NCI-H1694 treated with DMSO at 0.1 percent for 48 hours (cell line): ENCODE data around the gene INPP5A.

Source experiments
- DNase-seq: peaks from one replicate; lab custom pipeline; 2025; lab: John Stamatoyannopoulos, UW

INPP5A gene

GRCh38 chr10:132628966-132629900 lies 91.6 kb downstream of the INPP5A start:
- DNase-seq: no peak

GRCh38 chr10:132630156-132630555 lies 92.6 kb downstream of the INPP5A start:
- DNase-seq: no peak

DNA sequence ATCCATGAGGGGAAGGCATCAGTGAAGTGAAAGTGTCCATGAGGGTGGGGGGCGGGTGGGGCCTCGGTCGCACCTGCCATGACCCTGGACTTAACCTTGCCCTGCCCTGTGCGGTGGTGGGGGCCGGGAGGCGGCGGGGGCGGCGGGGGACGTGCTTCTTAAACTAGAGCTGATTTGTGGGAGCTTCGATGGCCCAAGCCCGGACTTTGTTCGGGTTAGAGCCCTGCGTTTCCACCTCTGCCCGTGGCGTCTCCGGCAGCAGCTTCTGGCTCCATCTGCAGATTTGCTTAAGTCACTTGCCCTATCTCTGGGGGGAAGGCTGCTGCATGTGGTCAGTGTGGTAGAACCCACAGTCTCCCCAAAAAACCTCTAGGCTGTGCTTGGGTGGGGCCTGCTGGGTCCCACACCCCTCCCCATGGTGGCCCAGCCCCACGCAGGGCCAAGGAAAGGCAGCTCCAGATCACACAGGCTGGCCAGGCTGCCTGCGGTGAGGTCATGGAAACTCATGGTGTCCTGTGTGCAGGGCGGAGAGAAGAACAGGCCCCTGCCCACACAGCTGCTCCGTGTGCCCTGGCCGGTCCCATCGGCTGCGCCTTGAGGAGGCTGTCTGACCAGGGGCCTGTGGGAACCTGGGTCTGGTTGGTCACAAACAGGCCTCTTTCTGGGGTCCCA lies 93.2 kb downstream of the INPP5A start:
- DNase-seq: no peak

DNA sequence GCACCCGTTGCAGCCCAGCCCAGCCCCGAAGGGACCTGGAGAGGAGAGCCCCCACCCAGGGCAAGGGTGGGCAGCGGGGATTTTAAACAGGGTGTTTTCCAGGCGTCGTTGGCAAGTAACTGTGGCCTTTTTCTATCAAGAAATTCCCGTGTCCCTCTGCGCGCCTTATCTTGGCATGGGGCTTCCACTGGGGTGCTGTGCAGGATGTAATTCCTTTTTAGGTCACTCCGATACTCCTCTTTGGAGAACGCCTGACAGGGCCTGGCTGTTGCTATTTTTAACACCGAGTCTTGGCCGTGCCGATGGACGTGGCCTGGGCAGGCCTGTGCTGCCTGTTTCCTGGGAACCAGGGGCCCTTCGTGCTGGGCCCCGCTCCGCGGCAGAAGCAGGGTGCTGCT lies 93.8 kb downstream of the INPP5A start:
- DNase-seq: no peak

DNA sequence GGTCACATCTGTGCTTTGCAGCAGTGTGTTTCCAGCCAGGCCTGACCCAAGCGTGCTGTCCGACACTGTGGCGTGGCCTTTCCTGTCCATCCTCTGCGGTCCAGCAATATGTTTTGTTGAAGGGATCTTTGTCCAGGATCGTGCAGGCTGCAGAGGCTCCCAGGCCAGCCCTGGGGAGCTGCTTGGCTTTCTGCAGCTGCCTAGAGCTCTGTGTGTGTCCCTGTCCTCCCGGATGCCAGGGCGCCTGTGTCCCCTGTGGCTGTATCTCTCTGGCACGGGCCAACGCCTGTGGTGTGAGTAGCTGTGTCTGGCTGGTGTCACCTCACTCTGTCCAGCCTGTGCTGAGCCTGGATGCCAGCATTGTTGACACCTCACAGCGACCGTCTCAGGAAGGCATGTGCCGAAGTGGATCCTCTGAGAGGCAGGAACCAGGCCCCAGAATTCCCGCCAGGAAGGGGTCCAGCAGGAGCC lies 94.5 kb downstream of the INPP5A start:
- DNase-seq: no peak

DNA sequence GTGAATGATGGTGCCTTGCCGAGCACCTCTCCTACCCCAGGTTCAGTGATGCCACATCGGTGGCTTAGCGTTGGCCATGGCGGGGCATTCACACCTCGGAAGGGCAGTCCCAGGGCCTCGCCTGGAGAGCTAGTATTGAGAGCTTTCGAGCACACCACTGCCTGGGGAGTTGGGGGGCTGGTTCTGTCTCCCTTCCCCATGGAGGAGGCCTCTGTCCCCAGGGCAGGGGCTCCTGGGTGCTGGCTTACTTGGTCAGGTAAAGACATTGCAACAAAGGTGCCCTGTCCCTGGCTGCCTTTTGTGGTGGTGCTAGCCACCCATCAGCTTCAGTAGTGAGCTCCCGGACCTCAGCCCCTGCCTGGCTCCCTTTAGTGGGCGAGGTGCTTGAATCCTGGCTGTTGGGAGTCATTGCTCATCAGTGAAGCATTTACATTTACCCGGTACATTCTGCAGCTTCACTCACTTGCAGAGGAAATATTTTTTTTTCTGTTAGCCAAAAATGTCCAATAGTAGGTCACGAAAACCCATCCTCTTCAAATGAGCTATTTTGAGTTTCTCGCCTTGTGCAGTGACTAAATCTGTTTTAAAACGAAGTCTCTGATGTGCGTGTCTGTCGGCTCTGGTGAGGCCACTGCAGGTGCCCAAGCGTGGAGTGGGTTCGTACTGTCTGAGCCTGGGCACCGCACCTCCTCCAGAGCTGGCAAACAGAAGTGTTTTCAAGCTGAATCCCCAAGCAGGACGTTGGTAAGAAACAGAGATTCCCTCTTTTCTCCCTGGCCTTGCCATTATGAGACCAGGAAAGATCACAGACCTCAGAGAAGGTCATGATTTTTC lies 95.5 kb downstream of the INPP5A start:
- DNase-seq: no peak

GRCh38 chr10:132634241-132634946 lies 96.8 kb downstream of the INPP5A start:
- no peak for DNase-seq

- DNase-seq: no peak
Observed at GRCh38 chr10:132634947-132635271, 97.3 kb downstream of the INPP5A start.

- DNase-seq: no peak
Observed at GRCh38 chr10:132636358-132636757, 98.8 kb downstream of the INPP5A start.

GRCh38 chr10:132637477-132638129 lies 100.0 kb downstream of the INPP5A start:
- DNase-seq: peak; percentile 15

- no peak for DNase-seq
Observed at GRCh38 chr10:132638130-132638515, 100.5 kb downstream of the INPP5A start.

GRCh38 chr10:132639470-132639869 lies 101.9 kb downstream of the INPP5A start:
- DNase-seq: no peak

DNA sequence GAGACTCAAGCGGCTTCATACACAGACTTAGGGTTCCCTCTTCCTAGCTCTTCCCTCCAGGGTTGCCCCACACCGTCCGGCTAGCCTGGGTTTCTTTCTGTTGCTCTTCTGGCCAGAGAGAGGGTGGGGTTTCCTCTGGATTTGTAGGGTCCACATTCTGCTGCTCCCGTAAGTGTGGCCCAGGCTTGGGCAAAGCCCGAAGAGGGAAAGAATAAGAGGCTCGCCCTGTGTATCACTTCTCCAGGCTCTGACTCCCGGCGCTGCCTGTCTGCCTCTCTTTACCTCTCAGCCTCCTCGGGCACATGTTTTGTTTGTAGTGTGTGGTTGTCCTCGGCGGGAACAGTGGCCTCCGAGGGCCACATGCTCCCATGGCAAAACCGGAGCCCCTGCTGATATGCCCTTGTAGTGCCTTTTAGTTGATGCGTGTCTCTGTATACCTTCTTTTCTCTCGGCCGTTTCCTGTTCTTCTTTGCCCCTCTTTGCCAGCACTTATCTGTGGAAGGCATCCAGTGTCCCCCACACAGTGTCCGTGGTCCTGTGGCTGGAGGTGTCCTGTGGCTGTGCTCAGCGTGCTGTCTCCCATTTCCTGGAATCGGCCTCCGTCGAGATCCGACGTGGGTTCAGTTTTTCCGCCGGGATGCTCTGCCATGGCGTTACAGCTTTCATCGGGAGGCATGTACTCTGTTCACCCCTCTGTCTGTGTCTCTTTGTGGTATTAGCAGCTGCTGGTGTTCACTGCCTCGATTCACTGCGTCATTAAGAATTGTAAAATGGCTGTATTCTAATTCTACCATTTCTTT lies 102.9 kb downstream of the INPP5A start:
- no peak for DNase-seq

GRCh38 chr10:132641401-132641800 lies 103.8 kb downstream of the INPP5A start:
- DNase-seq: no peak

- DNase-seq: no peak
Observed at GRCh38 chr10:132641966-132642731, 104.6 kb downstream of the INPP5A start.

DNA sequence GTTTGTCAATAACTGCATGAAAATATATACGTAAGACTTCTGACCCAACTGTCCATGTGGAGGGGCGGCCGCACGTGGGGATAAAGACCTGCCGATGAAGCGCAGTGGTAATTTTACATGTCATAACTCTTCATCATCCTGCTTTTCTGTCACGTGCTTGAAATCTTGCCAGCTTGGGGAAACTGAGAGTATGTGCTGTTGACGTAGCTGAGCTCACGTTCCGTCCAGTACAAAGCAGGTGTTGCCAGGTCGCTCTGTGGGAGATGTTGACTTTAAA lies 105.1 kb downstream of the INPP5A start:
- DNase-seq: no peak

GRCh38 chr10:132643709-132644526 lies 106.3 kb downstream of the INPP5A start:
- DNase-seq: no peak

GRCh38 chr10:132644527-132645246 lies 107.1 kb downstream of the INPP5A start:
- DNase-seq: no peak

DNA sequence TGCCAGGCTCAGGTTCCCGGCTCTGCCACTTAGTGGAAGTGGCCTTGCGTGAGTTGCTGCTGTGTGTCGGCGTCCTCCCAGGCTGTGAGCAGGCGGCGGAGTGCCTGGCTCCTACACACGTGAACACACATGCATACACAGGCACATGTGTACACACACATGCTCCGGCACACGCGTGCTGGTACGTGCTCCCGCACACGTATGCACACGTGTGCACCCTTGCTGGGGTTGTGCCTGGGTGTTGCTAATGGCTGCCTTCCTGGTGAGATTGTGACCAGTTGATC lies 107.6 kb downstream of the INPP5A start:
- no peak for DNase-seq
